ENCODE results near the gene MYOF.
"Not testable (repeated sequence)": the region's sequence is repeated elsewhere in the genome, so short reads cannot be mapped to it uniquely, and the experiment has no call there.

Gene MYOF

GRCh38 chr10:93436591-93437085 is 45.5 kb downstream of the MYOF start:
- no peaks in the 10 kb centered on the region for H3K9me3 Mint-ChIP-seq
- no peaks in the 10 kb centered on the region for H3K27me3 Mint-ChIP-seq
- ATAC-seq (no peak), DNase-seq (no peak)
- no peaks in the 10 kb centered on the region for H3K4me1 Mint-ChIP-seq
- H3K36me3 Mint-ChIP-seq (ENCODE audit: low read depth), result peaks cover 3% of the 10 kb centered on the region
- no peak overlapping the region for H3K27ac Mint-ChIP-seq
- no peak overlapping the region for H3K4me3 Mint-ChIP-seq

DNA sequence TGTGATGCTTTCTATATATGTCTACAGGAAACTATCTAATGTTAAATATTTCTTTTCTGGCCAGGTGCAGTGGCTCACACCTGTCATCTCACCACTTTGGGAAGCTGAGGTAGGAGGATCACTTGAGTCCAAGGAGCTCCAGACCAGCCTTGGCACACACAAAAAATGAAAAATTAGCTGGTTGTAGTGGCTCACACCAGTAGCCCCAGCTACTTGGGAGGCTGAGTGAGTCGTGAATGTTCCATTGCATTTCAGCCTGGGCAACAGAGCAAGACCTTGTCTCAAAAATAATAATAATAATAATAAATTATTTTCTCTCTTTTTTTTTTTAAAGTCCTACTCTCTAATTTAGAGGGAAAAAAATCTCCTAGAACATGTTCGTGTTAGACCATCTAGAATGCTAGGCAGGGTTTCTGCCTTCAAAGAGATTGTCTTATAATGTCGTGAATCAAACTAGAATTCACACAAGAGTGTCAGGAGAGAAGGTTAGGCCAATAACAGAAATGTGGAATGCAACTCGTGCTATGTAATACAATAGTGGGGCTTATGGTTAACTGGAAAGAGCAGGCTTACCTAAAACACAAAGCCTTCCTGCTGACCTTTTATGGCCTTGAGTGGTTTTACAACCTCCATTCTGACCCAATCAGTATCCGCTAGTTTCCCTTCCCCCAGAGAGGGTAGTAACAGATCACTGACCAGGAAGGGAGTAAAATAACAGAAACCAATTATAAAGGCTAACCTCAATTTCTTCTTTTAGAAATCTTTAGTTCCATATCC is 46.3 kb downstream of the MYOF start:
- no peak overlapping the region for H3K27ac Mint-ChIP-seq
- ATAC-seq (no peak), DNase-seq (no peak)
- H3K36me3 Mint-ChIP-seq (ENCODE audit: low read depth), result peaks cover 6% of the 10 kb centered on the region
- H3K27me3 Mint-ChIP-seq, result no peaks in the 10 kb centered on the region
- no peaks in the 10 kb centered on the region for H3K4me1 Mint-ChIP-seq
- no peak overlapping the region for H3K4me3 Mint-ChIP-seq
- no peaks in the 10 kb centered on the region for H3K9me3 Mint-ChIP-seq

DNA sequence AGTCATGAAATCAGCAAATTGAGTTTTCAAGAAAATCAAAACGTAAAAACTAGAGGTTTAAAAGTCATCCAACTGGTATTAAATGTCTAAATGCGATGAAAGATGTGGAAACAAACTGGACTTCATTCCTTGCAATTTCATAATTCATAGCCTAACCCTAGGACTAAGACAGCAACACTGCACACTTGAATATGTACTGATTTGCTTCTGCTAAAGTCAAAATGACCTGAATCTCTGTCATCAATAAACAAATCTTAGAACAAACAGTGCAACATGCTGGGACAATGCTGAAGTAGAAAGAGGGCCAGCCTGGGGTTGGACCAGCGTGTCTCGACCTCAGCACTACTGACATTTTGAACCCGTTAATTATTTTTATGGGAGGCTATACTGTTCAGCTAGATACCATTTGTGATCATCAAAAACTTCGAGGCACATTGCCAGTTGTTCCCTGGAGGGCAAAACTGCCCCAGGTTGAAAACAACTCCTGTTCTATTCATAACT is 47.1 kb downstream of the MYOF start:
- DNase-seq (no peak), ATAC-seq (no peak)
- Mint-ChIP-seq H3K9me3 (no peaks in the 10 kb centered on the region), H3K4me3 (no peak overlapping the region), H3K27ac (no peak overlapping the region), H3K4me1 (no peaks in the 10 kb centered on the region), H3K27me3 (no peaks in the 10 kb centered on the region), H3K36me3 (ENCODE audit: low read depth) (peaks cover 7% of the 10 kb centered on the region)

DNA sequence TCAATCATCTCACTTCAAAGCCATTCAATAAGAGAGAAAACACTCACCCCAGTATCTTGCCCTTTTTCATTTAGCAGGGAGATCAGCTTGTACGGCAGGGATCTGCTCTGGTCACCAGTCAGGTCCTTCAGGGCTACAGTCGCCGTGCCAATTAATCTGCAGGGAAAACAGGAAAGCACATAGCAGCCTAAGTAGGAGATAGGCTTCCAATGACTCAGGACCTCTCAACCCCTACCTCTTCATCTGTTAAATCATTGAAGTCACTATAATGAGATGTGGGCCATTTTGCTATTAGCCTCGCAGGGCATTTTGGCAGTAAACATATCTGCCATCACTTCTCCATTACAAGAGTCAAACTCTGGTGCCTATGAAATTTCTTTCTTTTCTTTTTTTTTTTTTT is 50.8 kb downstream of the MYOF start:
- Mint-ChIP-seq H3K27ac (no peak overlapping the region), H3K9me3 (peaks cover 6% of the 10 kb centered on the region), H3K4me1 (peaks cover 7% of the 10 kb centered on the region), H3K27me3 (no peaks in the 10 kb centered on the region), H3K4me3 (no peak overlapping the region), H3K36me3 (ENCODE audit: low read depth) (peaks cover 13% of the 10 kb centered on the region)
- no peak for ATAC-seq
- no peak for DNase-seq

GRCh38 chr10:93425861-93426260 is 56.3 kb downstream of the MYOF start:
- no peak overlapping the region for H3K4me3 Mint-ChIP-seq
- H3K36me3 Mint-ChIP-seq (ENCODE audit: low read depth), result peaks cover 18% of the 10 kb centered on the region
- no peak overlapping the region for H3K27ac Mint-ChIP-seq
- ATAC-seq, result no peak
- H3K4me1 Mint-ChIP-seq, result peaks cover 7% of the 10 kb centered on the region
- H3K9me3 Mint-ChIP-seq, result peaks cover 6% of the 10 kb centered on the region
- H3K27me3 Mint-ChIP-seq, result no peaks in the 10 kb centered on the region
- no peak for DNase-seq

GRCh38 chr10:93422118-93422517 is 60.0 kb downstream of the MYOF start:
- H3K27me3 Mint-ChIP-seq, result no peaks in the 10 kb centered on the region
- no peak overlapping the region for H3K27ac Mint-ChIP-seq
- H3K4me3 Mint-ChIP-seq, result no peak overlapping the region
- DNase-seq, result no peak
- H3K9me3 Mint-ChIP-seq, result no peaks in the 10 kb centered on the region
- peaks cover 13% of the 10 kb centered on the region for H3K36me3 Mint-ChIP-seq (ENCODE audit: low read depth)
- no peak for ATAC-seq
- H3K4me1 Mint-ChIP-seq, result no peaks in the 10 kb centered on the region

- H3K36me3 Mint-ChIP-seq (ENCODE audit: low read depth), result peaks cover 13% of the 10 kb centered on the region
- no peaks in the 10 kb centered on the region for H3K27me3 Mint-ChIP-seq
- H3K4me3 Mint-ChIP-seq, result no peak overlapping the region
- ATAC-seq (no peak), DNase-seq (no peak)
- no peaks in the 10 kb centered on the region for H3K9me3 Mint-ChIP-seq
- H3K27ac Mint-ChIP-seq, result no peak overlapping the region
- no peaks in the 10 kb centered on the region for H3K4me1 Mint-ChIP-seq
Observed at GRCh38 chr10:93420944-93421825, 60.9 kb downstream of the MYOF start.

- DNase-seq (no peak), ATAC-seq (no peak)
- peaks cover 13% of the 10 kb centered on the region for H3K36me3 Mint-ChIP-seq (ENCODE audit: low read depth)
- H3K27me3 Mint-ChIP-seq, result no peaks in the 10 kb centered on the region
- H3K9me3 Mint-ChIP-seq, result no peaks in the 10 kb centered on the region
- peaks cover 4% of the 10 kb centered on the region for H3K4me1 Mint-ChIP-seq
- H3K4me3 Mint-ChIP-seq, result no peak overlapping the region
- H3K27ac Mint-ChIP-seq, result no peak overlapping the region
Observed at GRCh38 chr10:93420091-93420490, 62.0 kb downstream of the MYOF start.

DNA sequence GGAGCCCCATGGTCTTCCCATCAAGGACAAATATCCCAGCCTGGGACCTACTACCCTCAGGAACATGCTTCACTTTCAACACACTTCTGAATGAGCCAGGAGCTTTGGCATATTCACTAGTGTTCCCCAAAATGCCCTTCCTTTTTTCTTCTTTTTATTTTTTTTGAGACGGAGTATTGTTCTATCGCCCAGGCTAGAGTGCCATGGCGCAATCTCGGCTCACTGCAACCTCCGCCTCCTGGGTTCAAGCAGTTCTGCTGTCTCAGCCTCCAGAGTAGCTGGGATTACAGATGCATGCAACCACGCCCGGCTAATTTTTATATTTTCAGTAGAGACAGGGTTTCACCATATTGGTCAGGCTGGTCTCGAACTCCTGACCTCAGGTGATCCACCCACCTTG is 63.1 kb downstream of the MYOF start:
- not testable (repeated sequence) for H3K4me3 Mint-ChIP-seq; ATAC-seq; DNase-seq; H3K36me3 Mint-ChIP-seq (ENCODE audit: low read depth); H3K4me1 Mint-ChIP-seq; H3K9me3 Mint-ChIP-seq; H3K27me3 Mint-ChIP-seq; H3K27ac Mint-ChIP-seq

- H3K4me1 Mint-ChIP-seq, result peaks cover 19% of the 10 kb centered on the region
- no peaks in the 10 kb centered on the region for H3K27me3 Mint-ChIP-seq
- H3K4me3 Mint-ChIP-seq, result no peak overlapping the region
- no peaks in the 10 kb centered on the region for H3K9me3 Mint-ChIP-seq
- no peak overlapping the region for H3K27ac Mint-ChIP-seq
- ATAC-seq (no peak), DNase-seq (no peak)
- H3K36me3 Mint-ChIP-seq (ENCODE audit: low read depth), result peaks cover 8% of the 10 kb centered on the region
Observed at GRCh38 chr10:93417921-93418320, 64.2 kb downstream of the MYOF start.

- Mint-ChIP-seq H3K4me1 (peaks cover 25% of the 10 kb centered on the region), H3K36me3 (ENCODE audit: low read depth) (peaks cover 6% of the 10 kb centered on the region), H3K27me3 (no peaks in the 10 kb centered on the region), H3K4me3 (no peak overlapping the region), H3K27ac (no peak overlapping the region), H3K9me3 (no peaks in the 10 kb centered on the region)
- no peak for ATAC-seq
- DNase-seq, result no peak
Observed at GRCh38 chr10:93417266-93417665, 64.9 kb downstream of the MYOF start.

GRCh38 chr10:93416824-93417223 is 65.3 kb downstream of the MYOF start:
- ATAC-seq, result no peak
- H3K36me3 Mint-ChIP-seq (ENCODE audit: low read depth), result peaks cover 6% of the 10 kb centered on the region
- H3K9me3 Mint-ChIP-seq, result no peaks in the 10 kb centered on the region
- H3K4me1 Mint-ChIP-seq, result peaks cover 28% of the 10 kb centered on the region
- no peak for DNase-seq
- no peaks in the 10 kb centered on the region for H3K27me3 Mint-ChIP-seq
- H3K4me3 Mint-ChIP-seq, result no peak overlapping the region
- H3K27ac Mint-ChIP-seq, result no peak overlapping the region

- H3K4me3 Mint-ChIP-seq, result no peak overlapping the region
- peaks cover 40% of the 10 kb centered on the region for H3K4me1 Mint-ChIP-seq
- no peak for DNase-seq
- no peak overlapping the region for H3K27ac Mint-ChIP-seq
- no peaks in the 10 kb centered on the region for H3K9me3 Mint-ChIP-seq
- peaks cover 6% of the 10 kb centered on the region for H3K36me3 Mint-ChIP-seq (ENCODE audit: low read depth)
- H3K27me3 Mint-ChIP-seq, result no peaks in the 10 kb centered on the region
- ATAC-seq, result no peak
Observed at GRCh38 chr10:93415693-93416092, 66.4 kb downstream of the MYOF start.

- ATAC-seq, result peak; percentile 45
- peak overlapping the region; percentile 57 for H3K27ac Mint-ChIP-seq
Observed at GRCh38 chr10:93413252-93413689, 68.9 kb downstream of the MYOF start.

DNA sequence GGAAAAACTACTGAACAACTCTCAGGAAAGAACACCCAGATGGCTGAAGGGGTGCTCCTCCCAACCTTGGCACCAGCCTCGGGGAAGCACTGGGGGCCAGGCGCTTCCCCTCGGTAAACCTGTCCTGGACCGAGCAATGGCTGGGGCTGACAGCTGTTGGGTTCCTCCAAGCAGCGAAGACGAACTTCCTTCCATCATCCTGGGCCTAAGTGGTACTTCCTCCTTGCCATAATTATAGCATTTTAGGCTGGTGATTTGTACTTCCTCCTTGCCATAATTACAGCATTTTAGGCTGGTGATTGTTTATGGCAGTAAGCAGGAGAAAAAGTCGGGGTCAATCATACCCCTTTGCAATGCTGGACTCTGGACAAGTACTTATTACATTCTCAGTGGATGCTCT is 69.3 kb downstream of the MYOF start:
- ATAC-seq (no peak), DNase-seq (no peak)
- Mint-ChIP-seq H3K4me1 (peaks cover 49% of the 10 kb centered on the region), H3K36me3 (ENCODE audit: low read depth) (peaks cover 6% of the 10 kb centered on the region), H3K4me3 (no peak overlapping the region), H3K9me3 (no peaks in the 10 kb centered on the region), H3K27me3 (no peaks in the 10 kb centered on the region), H3K27ac (peak overlapping the region; percentile 57)

More at GRCh38 chr10:93413252-93413689, 68.9 kb downstream of the MYOF start:
- Mint-ChIP-seq H3K36me3 (ENCODE audit: low read depth) (peaks cover 6% of the 10 kb centered on the region), H3K27me3 (no peaks in the 10 kb centered on the region), H3K9me3 (no peaks in the 10 kb centered on the region), H3K4me3 (no peak overlapping the region), H3K4me1 (peaks cover 49% of the 10 kb centered on the region)
- DNase-seq, result peak; percentile 8
